Tibial nerve (tissue), 4 donors: ENCODE data around the gene CENPP. TPM values are rescaled to one million over a fixed set of nuclear protein-coding genes. Genes with fewer than 3 reads are reported as not detected.

Source experiments
- DNase-seq, 2 donors: peaks; one replicate each; pipeline ENCODE4 v3.0.0-alpha.2; 2019; ENCODE audit warnings: low spot score in 2 of 2
- H3K27ac ChIP-seq, 4 donors: fragments of 200-600 bp; sonication (generic) in 3 of 4; one replicate each; pipeline ENCODE4 v1.5.1; 2017 to 2019; ENCODE audit warnings: mild to moderate bottlenecking in 1 of 4
- H3K27me3 ChIP-seq, 2 donors: fragments of 200-600 bp; sonication (generic) in 1 of 2; one replicate each; pipeline versions ENCODE4 v1.5.1 to v1.6.0; 2017 to 2019
- H3K36me3 ChIP-seq, 3 donors: fragments of 200-600 bp; sonication (generic); one replicate each; pipeline ENCODE4 v1.5.1; 2018 to 2019
- H3K4me1 ChIP-seq, 4 donors: fragments of 200-600 bp; sonication (generic) in 3 of 4; one replicate each; pipeline ENCODE4 v1.5.1; 2017 to 2019
- H3K4me3 ChIP-seq, 4 donors: fragments of 200-600 bp; sonication (generic) in 3 of 4; one replicate each; pipeline ENCODE4 v1.5.1; 2017 to 2019; ENCODE audit warnings: mild to moderate bottlenecking in 1 of 4, moderate library complexity in 1 of 4
- H3K9me3 ChIP-seq, 4 donors: fragments of 200-600 bp; sonication (generic) in 3 of 4; one replicate each; pipeline ENCODE4 v1.5.1; 2017 to 2019
- CTCF ChIP-seq, 5 experiments: fragments of 200-600 bp in 3 of 5; fragments of 450-650 bp in 2 of 5; sonication (generic) in 3 of 5; IDR thresholded peaks; one replicate each; pipeline ENCODE4 v1.5.1; 2016 to 2019; ENCODE audit warnings: antibody characterized with exemption in 5 of 5, mild to moderate bottlenecking in 3 of 5, moderate library complexity in 2 of 5
- EP300 ChIP-seq, 2 donors: sonication (generic); formaldehyde crosslinking; IDR thresholded peaks; one replicate each; pipeline ENCODE4 v1.6.1; 2017; ENCODE audit warnings: antibody characterized with exemption in 2 of 2, mild to moderate bottlenecking in 1 of 2
- POLR2A ChIP-seq, 2 donors: fragments of 450-650 bp; IDR thresholded peaks; one replicate each; pipeline ENCODE4 v1.6.1; 2017; ENCODE audit warnings: antibody characterized with exemption in 2 of 2, mild to moderate bottlenecking in 2 of 2, moderate library complexity in 2 of 2
- WGBS, 2 donors: methylation state at CpG; one replicate each; pipeline ENCODE4 v1.1.5; 2018; 5-methylcytosine and 5-hydroxymethylcytosine counted together
- total RNA-seq, 4 donors: library from RNA; depleted of rRNA; stranded (reverse); fragments of >200 nt; gene quantifications; one replicate each; pipeline ENCODE4 v1.1.0, GENCODE V29; 2016

CENPP gene
- total RNA-seq, 4 donors from 2014 or later: 5.0 to 17.1 (median 6.9) TPM

GRCh38 chr9:92467041-92467440 lies 141.3 kb downstream of the CENPP start:
- Histone ChIP-seq H3K4me1 (peaks cover 0 to 5% (median 0%) of the 10 kb centered on the region in 4 donors), H3K36me3 (no peaks in the 10 kb centered on the region), H3K27ac (no peak overlapping the region), H3K4me3 (no peak overlapping the region), H3K9me3 (no peaks in the 10 kb centered on the region), H3K27me3 (no peaks in the 10 kb centered on the region)
- TF ChIP-seq POLR2A (IDR thresholded peaks at IDR 0.05) (no peak), CTCF (IDR thresholded peaks at IDR 0.05) (no peak), EP300 (IDR thresholded peaks at IDR 0.05) (no peak)
- DNase-seq: no peak
- WGBS, 2 donors: 88 to 100% methylated on average over 1 of the region's 1 CpG

GRCh38 chr9:92467511-92467910 lies 141.8 kb downstream of the CENPP start:
- WGBS, 2 donors: 82 to 88% methylated on average over 2 of the region's 2 CpGs
- Histone ChIP-seq H3K9me3 (no peaks in the 10 kb centered on the region), H3K4me1 (peaks cover 0 to 5% (median 0%) of the 10 kb centered on the region in 4 donors)

GRCh38 chr9:92468206-92468605 lies 142.5 kb downstream of the CENPP start:
- H3K9me3 ChIP-seq: no peaks in the 10 kb centered on the region
- TF ChIP-seq EP300 (IDR thresholded peaks at IDR 0.05) (no peak), CTCF (IDR thresholded peaks at IDR 0.05) (no peak), POLR2A (IDR thresholded peaks at IDR 0.05) (no peak)
- no peaks in the 10 kb centered on the region for H3K36me3 ChIP-seq
- no peaks in the 10 kb centered on the region for H3K27me3 ChIP-seq
- no peak overlapping the region for H3K27ac ChIP-seq
- no peak for DNase-seq
- peaks cover 0 to 5% (median 0%) of the 10 kb centered on the region in 4 donors for H3K4me1 ChIP-seq
- H3K4me3 ChIP-seq: no peak overlapping the region
- 86 to 95% methylated on average over 2 of the region's 2 CpGs for WGBS, 2 donors

More at GRCh38 chr9:92467511-92467910, 141.8 kb downstream of the CENPP start:
- Histone ChIP-seq H3K27me3 (no peaks in the 10 kb centered on the region), H3K36me3 (no peaks in the 10 kb centered on the region), H3K4me3 (no peak overlapping the region), H3K27ac (no peak overlapping the region)
- no peak for DNase-seq
- TF ChIP-seq POLR2A (IDR thresholded peaks at IDR 0.05) (no peak), CTCF (IDR thresholded peaks at IDR 0.05) (no peak), EP300 (IDR thresholded peaks at IDR 0.05) (no peak)

GRCh38 chr9:92474587-92474986 lies 148.8 kb downstream of the CENPP start:
- no peaks in the 10 kb centered on the region for H3K9me3 ChIP-seq
- no peak overlapping the region for H3K4me3 ChIP-seq
- DNase-seq: no peak
- H3K4me1 ChIP-seq: peaks cover 0 to 6% (median 2%) of the 10 kb centered on the region in 4 donors
- WGBS, 2 donors: 77 to 80% methylated on average over 3 of the region's 3 CpGs
- H3K36me3 ChIP-seq: no peaks in the 10 kb centered on the region
- TF ChIP-seq POLR2A (IDR thresholded peaks at IDR 0.05): no peak
- TF ChIP-seq CTCF (IDR thresholded peaks at IDR 0.05): no peak
- TF ChIP-seq EP300 (IDR thresholded peaks at IDR 0.05): no peak
- H3K27ac ChIP-seq: no peak overlapping the region
- no peaks in the 10 kb centered on the region for H3K27me3 ChIP-seq

- H3K9me3 ChIP-seq: no peaks in the 10 kb centered on the region
- no peaks in the 10 kb centered on the region for H3K27me3 ChIP-seq
- DNase-seq: no peak
- TF ChIP-seq EP300 (IDR thresholded peaks at IDR 0.05): no peak
- TF ChIP-seq POLR2A (IDR thresholded peaks at IDR 0.05): no peak
- no peak for TF ChIP-seq CTCF (IDR thresholded peaks at IDR 0.05)
- no peak overlapping the region for H3K27ac ChIP-seq
- no peaks in the 10 kb centered on the region for H3K36me3 ChIP-seq
- H3K4me1 ChIP-seq: peaks cover 0 to 26% (median 6%) of the 10 kb centered on the region in 4 donors
- 70 to 92% methylated on average over 1 of the region's 1 CpG for WGBS, 2 donors
- H3K4me3 ChIP-seq: no peak overlapping the region
These were observed 151.2 kb downstream of the CENPP start for GRCh38 chr9:92476962-92477361.
